NOMO-1 (cell line): ENCODE results near the gene ZNF133.
"Not testable (repeated sequence)": the region's sequence is repeated elsewhere in the genome, so short reads cannot be mapped to it uniquely, and the experiment has no call there.

ENCODE experiments used
- DNase-seq, 2 experiments: peaks; one replicate each; lab custom pipeline; 2025; ENCODE audit not compliant: unreplicated experiment in 2 of 2; lab: John Stamatoyannopoulos, UW

ZNF133 gene

DNA sequence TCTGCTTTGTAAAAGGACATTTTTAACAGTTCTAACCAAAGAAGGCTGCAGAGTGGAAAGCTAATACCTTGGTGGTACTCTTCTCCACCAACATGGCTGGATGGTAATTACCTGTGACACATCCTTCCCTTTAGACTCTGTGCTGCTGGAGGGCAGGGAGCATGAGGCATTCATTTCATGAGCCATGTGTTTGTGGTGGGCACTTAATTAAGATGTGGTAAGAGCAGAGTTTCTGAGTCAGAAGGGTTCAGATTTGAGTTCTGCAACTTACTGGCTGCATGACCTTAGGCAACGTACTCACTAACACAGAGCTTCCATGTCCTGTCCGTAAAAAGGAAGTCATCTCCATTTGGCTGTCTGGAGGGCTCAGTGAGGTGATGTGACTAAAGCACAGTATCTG, 9.1 kb upstream of the ZNF133 start:
- peak; percentile 8 to 69 for DNase-seq

DNA sequence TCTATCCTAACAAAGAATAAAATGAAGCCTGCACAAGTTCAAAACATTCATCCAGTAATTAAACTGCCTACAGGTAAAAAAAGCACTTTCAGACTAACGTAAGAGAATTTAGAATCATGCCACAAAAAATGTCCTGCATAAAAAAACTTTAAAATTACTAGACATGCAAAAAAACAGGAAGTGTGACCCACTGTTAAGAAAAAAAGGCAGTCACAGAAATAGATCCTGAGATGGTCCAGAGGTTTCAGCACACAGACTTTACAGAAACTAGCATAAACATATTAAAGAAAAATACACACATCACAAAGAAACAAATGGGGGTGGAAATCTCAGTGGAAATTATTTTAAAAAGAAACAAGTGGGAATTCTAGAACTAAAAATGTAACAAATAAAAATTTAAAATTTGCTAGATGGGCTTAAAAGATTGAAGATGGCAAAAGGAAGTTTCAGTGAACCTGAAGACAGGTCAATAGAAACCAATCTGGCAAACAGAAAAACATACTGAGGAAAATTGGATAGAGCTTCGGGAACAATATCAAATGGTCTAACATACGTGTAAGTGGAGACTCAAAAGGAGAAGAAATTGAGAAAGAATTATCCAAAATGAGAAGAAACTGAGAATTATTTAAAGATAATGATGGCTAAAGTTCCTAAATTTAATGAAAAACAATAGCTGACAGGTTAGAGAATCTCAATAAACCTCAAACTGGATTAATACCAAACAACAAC, 3.4 kb upstream of the ZNF133 start:
- DNase-seq = peak in 1 of 2 experiments; percentile 7

GRCh38 chr20:18287546-18287914, 797 bp upstream of the ZNF133 start:
- no peak for DNase-seq

- DNase-seq = peak; percentile 21 to 37
These were observed 481 bp downstream of the ZNF133 start for GRCh38 chr20:18288749-18289267.

GRCh38 chr20:18289306-18289705, 979 bp downstream of the ZNF133 start:
- DNase-seq = no peak

DNA sequence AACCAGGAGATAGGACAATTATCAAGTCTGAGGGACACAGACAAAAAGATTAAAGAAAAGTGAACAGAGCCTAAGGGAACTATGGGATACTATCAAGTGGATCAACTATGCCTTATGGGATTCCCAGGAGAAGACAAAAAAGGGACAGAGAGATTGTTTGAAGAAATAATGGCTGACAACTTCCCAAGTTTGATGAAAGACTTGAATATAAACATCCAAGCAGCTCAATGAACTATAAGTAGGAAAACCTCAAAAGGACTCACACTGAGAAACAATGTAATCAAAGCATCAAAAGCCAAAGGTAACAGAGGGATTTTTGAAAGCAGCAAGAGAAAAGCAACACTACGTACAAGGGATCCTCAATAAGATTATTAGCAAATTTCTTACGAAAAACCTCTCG, 11.0 kb downstream of the ZNF133 start:
- DNase-seq = no peak

GRCh38 chr20:18304618-18305017, 16.3 kb downstream of the ZNF133 start:
- DNase-seq = no peak

GRCh38 chr20:18307301-18307700, 19.0 kb downstream of the ZNF133 start:
- no peak for DNase-seq

- no peak for DNase-seq
These were observed 21.7 kb downstream of the ZNF133 start for GRCh38 chr20:18310051-18310450.

- no peak for DNase-seq
These were observed 22.3 kb downstream of the ZNF133 start for GRCh38 chr20:18310592-18310991.

DNA sequence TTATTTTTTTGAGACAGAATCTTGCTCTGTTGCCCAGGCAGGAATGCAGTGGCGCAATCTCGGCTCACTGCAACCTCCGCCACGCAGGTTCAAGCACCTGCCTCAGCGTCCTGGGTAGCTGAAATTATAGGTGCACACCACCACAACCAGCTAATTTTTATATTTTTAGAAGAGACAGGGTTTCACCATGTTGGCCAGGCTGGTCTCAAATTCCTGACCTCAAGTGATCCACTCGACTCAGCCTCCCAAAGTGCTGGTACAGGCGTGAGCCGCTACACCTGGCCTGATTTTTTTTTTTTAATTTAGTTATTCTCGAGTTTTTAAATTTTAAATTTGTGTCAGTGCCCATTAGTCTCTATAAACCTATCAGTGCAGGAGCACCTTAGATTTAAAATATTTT, 24.4 kb downstream of the ZNF133 start:
- no peak for DNase-seq

GRCh38 chr20:18313411-18313810, 25.1 kb downstream of the ZNF133 start:
- no peak for DNase-seq

- no peak for DNase-seq
These were observed 26.6 kb downstream of the ZNF133 start for GRCh38 chr20:18314786-18315406.

DNA sequence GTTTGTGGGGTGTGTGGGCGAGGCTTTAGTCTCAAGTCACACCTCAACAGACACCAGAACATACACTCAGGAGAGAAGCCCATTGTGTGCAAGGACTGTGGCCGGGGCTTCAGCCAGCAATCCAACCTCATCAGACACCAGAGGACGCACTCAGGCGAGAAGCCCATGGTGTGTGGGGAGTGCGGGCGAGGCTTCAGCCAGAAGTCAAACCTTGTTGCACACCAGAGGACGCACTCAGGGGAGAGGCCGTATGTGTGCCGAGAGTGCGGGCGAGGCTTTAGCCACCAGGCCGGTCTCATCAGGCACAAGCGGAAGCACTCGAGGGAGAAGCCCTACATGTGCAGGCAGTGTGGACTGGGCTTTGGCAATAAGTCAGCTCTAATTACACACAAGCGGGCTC, 27.8 kb downstream of the ZNF133 start:
- no peak for DNase-seq

GRCh38 chr20:18321316-18321715, 33.0 kb downstream of the ZNF133 start:
- DNase-seq = no peak

DNA sequence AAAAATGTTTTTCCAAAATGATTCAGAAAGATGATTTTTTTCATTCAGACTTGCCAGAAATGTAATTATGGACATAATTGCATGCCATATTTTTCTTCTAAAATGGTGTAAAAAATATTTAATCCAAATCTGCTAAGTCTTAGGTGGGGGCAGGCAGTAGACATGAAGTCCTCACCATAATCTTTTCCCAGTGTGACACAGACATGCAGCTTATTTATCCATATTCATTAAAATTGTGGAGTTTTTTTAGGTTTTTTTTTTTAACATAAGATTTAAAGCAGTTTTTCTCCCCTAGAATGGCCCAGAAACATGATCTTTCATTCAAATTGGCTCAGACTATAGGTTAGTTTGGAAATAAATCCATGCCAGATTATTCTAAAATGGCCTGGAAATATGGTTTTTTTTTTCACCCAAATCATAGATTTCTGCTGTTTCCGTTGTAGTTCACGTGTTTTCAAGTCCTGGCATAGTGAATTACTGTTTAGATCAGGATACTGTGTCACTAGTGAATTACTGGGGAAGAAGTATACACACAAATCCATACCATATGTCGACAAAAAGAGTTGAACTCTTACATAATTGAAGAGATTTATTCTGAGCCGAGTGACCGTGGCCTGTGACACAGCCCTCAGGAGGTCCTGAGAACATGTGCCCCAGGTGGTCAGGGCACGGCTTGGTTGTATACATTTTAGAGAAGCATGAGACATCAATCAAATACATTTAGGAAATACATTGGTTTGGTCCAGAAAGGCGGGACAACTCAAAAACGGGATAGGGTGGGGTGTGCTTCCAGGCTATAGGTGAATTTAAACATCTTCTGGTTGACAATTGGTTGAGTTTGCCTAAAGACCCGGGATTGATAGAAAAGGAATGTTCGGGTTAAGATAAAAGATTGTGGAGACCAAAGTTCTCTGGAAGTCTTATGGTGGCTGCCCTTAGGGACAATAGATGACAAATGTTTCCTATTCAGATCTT, 33.9 kb downstream of the ZNF133 start:
- no peak for DNase-seq

- DNase-seq = no peak
These were observed 35.4 kb downstream of the ZNF133 start for GRCh38 chr20:18323705-18324104.

DNA sequence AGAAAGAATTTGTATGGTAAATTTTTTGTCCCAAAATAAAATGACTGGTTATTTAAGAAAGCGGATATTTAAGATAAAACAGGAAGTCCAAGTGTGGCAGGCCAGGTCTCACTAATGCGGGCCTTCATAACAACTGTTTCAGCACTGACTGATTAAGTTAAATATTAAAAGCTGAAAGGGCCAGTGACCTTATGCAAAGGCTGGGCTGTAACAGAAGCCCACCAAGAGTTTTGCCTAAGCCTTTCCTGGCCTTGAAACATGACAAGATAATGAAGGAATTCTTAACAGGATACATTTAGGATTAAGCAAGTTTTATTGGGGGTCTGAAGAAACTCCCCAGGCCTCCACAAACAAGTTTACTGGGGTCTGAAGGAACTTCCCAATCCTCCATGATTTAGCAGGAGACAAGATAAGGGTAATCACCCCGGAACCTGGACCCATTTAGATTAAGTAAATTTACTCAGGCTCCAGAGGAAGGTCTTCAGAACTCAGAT, 36.3 kb downstream of the ZNF133 start:
- DNase-seq = peak in 1 of 2 experiments; percentile 16

DNA sequence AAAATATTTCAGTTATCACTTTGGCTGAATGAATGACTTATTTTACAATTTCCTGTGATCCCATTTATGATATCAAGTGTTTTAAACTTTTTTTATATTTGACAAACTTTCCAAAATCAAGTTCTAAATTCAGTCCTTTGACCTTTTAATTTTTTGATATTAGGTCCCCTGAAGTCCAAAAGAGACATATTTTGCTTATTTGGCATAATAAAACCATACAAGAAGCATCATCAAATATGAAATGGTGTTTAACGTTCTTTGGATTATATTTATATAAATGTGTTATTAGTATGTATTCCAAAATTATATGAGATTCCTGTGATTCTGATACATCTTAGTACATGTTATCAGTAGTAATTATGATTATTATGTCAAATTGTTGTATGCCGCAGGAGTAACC, 38.7 kb downstream of the ZNF133 start:
- no peak for DNase-seq

DNA sequence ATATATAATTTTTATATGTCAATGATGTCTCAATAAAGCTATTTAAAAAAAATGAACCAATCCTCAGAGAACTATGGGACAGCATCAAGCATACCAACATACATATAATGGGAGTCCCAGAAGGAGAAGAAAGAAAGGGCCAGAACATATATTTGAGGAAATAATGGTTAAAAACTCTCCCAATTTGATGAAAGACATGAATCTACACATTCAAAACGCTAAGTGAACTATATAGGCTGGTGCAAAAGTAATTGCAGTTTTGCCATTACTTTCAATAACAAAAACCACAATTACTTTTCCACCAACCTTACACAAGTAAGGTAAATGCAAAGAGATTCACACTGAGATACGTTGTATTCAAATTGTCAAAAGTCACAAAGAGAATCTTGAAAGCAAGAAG, 43.4 kb downstream of the ZNF133 start:
- no peak for DNase-seq

DNA sequence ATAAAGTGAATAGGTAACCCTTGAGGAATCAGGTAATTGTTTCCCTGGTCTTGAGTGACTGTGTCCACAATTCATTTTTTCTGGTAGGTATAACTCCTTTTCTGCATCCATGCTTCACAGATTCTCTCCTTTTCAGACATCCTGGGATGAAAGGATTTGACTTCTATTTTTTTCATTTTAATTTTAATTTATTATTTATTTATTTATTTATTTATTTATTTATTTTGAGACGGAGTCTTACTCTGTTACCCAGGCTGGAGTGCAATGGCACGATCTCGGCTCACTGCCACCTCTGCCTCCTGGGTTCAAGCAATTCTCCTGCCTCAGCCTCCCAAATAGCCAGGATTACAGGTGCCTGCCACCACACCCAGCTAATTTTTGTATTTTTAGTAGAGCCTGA, 61.4 kb downstream of the ZNF133 start:
- not testable (repeated sequence) for DNase-seq
